B cell (primary cell): ENCODE measurements around the gene TENT4A. TPM values are rescaled to one million over a fixed set of nuclear protein-coding genes. Genes with fewer than 3 reads are reported as not detected.

Experiments used
- ATAC-seq: fragments of 200-7000 bp; cut with Tn5 transposase; one replicate; pipeline ENCODE4 v1.10.0; 2021; ENCODE audit warnings: low read depth, mild to moderate bottlenecking, moderate number of reproducible peaks, moderate library complexity
- CTCF ChIA-PET: fragments of 350-600 bp; sonication (Branson Sonifier 250); formaldehyde crosslinking; loops from one replicate; lab custom pipeline; 2021; ENCODE audit warnings: antibody characterized with exemption, inconsistent platforms; lab: Charles Lee
- POLR2A ChIA-PET: fragments of 350-600 bp; sonication (Branson Sonifier 250); formaldehyde crosslinking; loops from one replicate; lab custom pipeline; 2021; ENCODE audit warnings: antibody characterized with exemption; lab: Charles Lee
- DNase-seq: peaks from one replicate; pipeline ENCODE4 v3.0.0; 2013
- H2AFZ ChIP-seq: 2 replicates; pipeline ENCODE4 v1.6.1; 2012; ENCODE audit warnings: mild to moderate bottlenecking, low read depth, low read length; ENCODE audit not compliant: insufficient read depth, poor library complexity, severe bottlenecking
- H3K27ac ChIP-seq, 2 donors: 1 replicate in 1 of 2; 2 replicates in 1 of 2; pipeline ENCODE4 v1.5.1; 2012 to 2013; ENCODE audit warnings: low read length in 2 of 2, mild to moderate bottlenecking in 2 of 2, moderate library complexity in 1 of 2
- H3K27me3 ChIP-seq, 4 experiments: fragments of 200-600 bp in 1 of 4; sonication (generic) in 1 of 4; replicated peaks in 1 of 4; 1 replicate in 2 of 4; 2 replicates in 2 of 4; pipeline versions ENCODE4 v1.6.1 to v1.7.0; 2013 to 2016; ENCODE audit warnings: low read length in 3 of 4, mild to moderate bottlenecking in 2 of 4, mixed read lengths in 1 of 4, moderate library complexity in 1 of 4; ENCODE audit not compliant: insufficient read depth in 4 of 4, control insufficient read depth in 3 of 4; ENCODE audit errors: control extremely low read depth in 1 of 4
- H3K36me3 ChIP-seq, 2 experiments: replicated peaks in 1 of 2; 1 replicate in 1 of 2; 2 replicates in 1 of 2; pipeline versions ENCODE4 v1.6.1 to v1.7.1; 2013; ENCODE audit warnings: low read length in 1 of 2; ENCODE audit not compliant: insufficient read depth in 2 of 2, control insufficient read depth in 1 of 2; ENCODE audit errors: control extremely low read depth in 1 of 2, extremely low read depth in 1 of 2
- H3K4me1 ChIP-seq, 2 donors: fragments of 200-600 bp in 1 of 2; sonication (generic) in 1 of 2; 1 replicate in 1 of 2; 2 replicates in 1 of 2; pipeline versions ENCODE4 v1.5.1 to v1.6.1; 2013 to 2017; ENCODE audit warnings: low read length in 2 of 2; ENCODE audit not compliant: control insufficient read depth in 2 of 2, insufficient read depth in 2 of 2
- H3K4me2 ChIP-seq: replicated peaks from 2 replicates; pipeline ENCODE3; 2012; ENCODE audit warnings: mild to moderate bottlenecking, low read depth, low read length; ENCODE audit not compliant: poor library complexity, severe bottlenecking
- H3K4me3 ChIP-seq, 5 experiments: fragments of 200-600 bp in 1 of 5; sonication (generic) in 1 of 5; 1 replicate in 3 of 5; 2 replicates in 2 of 5; pipeline versions ENCODE4 v1.5.1 to v1.7.0; 2011 to 2016; ENCODE audit warnings: low read length in 4 of 5, mild to moderate bottlenecking in 4 of 5, low read depth in 2 of 5, control low read depth in 1 of 5, moderate library complexity in 1 of 5; ENCODE audit not compliant: insufficient read depth in 1 of 5; ENCODE audit errors: control extremely low read depth in 1 of 5, extremely low read depth in 1 of 5
- H3K79me2 ChIP-seq: fragments of 200-600 bp; sonication (generic); one replicate; pipeline ENCODE4 v1.6.0; 2016; ENCODE audit warnings: low read length; ENCODE audit not compliant: control insufficient read depth, insufficient read depth
- H3K9ac ChIP-seq: fragments of 200-600 bp; sonication (generic); 2 replicates; pipeline ENCODE4 v1.6.1; 2017; ENCODE audit warnings: mild to moderate bottlenecking, low read length, moderate library complexity
- H3K9me3 ChIP-seq, 3 donors: one replicate each; pipeline versions ENCODE4 v1.6.1 to v1.7.1; 2013; ENCODE audit warnings: low read length in 2 of 3; ENCODE audit not compliant: control insufficient read depth in 2 of 3, insufficient read depth in 1 of 3; ENCODE audit errors: control extremely low read depth in 1 of 3
- H4K20me1 ChIP-seq: 2 replicates; pipeline ENCODE4 v1.6.0; 2012; ENCODE audit warnings: mild to moderate bottlenecking, low read length; ENCODE audit not compliant: insufficient read depth, control insufficient read depth, poor library complexity, severe bottlenecking
- H3K27ac Mint-ChIP-seq: one replicate; pipeline ENCODE4 v1.8.0; 2021; ENCODE audit warnings: mixed read lengths
- H3K27me3 Mint-ChIP-seq: one replicate; pipeline ENCODE4 v1.8.0; 2021; ENCODE audit warnings: mixed read lengths
- H3K4me1 Mint-ChIP-seq: one replicate; pipeline ENCODE4 v1.8.0; 2021; ENCODE audit warnings: mixed read lengths
- H3K4me3 Mint-ChIP-seq: one replicate; pipeline ENCODE4 v1.8.0; 2021; ENCODE audit warnings: mixed read lengths
- H3K9me3 Mint-ChIP-seq: one replicate; pipeline ENCODE4 v1.8.0; 2022; ENCODE audit warnings: mixed read lengths; ENCODE audit not compliant: insufficient read depth
- EZH2 ChIP-seq: IDR thresholded peaks from 2 replicates; pipeline ENCODE4 v1.6.1; 2012; ENCODE audit warnings: borderline replicate concordance, low read depth, mild to moderate bottlenecking, moderate library complexity, low read length; ENCODE audit not compliant: insufficient read depth, poor library complexity, severe bottlenecking
- WGBS: methylation state at CpG from one replicate; pipeline ENCODE4 v1.1.5; 2013; ENCODE audit warnings: missing lambda C conversion rate; ENCODE audit not compliant: insufficient coverage; 5-methylcytosine and 5-hydroxymethylcytosine counted together
- intact Hi-C: fragments of 100-400 bp; cut with micrococcal nuclease; formaldehyde crosslinking; loops from one replicate; pipeline ENCODE4 v1.10.0; 2022
- polyA plus RNA-seq: library from polyadenylated mRNA; depleted of rRNA; stranded (reverse); fragments of >200 nt; gene quantifications from 2 replicates; pipeline ENCODE4 v1.2.3, GENCODE V29; 2012
- total RNA-seq, 2 donors: library from RNA; stranded (reverse); fragments of 120-200 nt in 1 of 2; gene quantifications; 1 replicate in 1 of 2; 2 replicates in 1 of 2; pipeline versions ENCODE4 v1.2.3 to v1.2.4, GENCODE V29; 2013 to 2022
- TF ChIP-seq, protein P1 (sequence below): fragments of 200-600 bp; IDR thresholded peaks from one replicate; pipeline ENCODE4 v1.8.0; 2022; ENCODE audit warnings: antibody characterized with exemption, mild to moderate bottlenecking

TENT4A gene
- total and polyA plus RNA-seq, 2 donors (not counting 1 experiment from before 2014, with no cell fraction given) = 18.5 to 63.6 TPM

DNA sequence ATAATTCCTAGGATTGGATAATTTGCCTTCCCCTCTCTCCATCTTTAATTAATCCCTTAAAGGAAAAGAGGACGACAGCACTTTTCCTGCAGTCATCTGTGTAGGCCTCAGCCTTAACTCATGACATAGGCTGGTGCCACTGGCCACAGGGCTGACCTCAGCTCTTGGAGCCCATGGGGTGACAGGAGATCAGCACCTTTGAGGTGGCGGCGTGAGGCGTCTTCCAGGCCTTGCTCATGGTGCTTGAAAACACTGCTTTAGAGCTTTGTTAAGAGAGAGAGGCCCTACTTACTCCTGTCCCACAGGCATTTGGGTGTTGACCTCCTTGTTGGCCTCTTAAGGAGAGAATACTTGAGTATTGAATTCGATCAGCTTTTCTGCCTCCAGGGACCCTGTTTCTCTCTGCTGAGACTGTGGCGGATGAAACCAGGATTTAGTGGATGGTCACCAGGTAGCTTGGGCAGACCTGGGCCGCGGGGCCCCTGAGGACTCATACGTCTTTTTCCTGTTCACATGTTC is 23.4 kb downstream of the TENT4A start:
- POLR2A ChIA-PET = no interaction called here
- intact Hi-C loops = no loop called here
- no peak for DNase-seq
- Mint-ChIP-seq H3K4me3 (peak overlapping the region; percentile 83), H3K27ac (peak overlapping the region; percentile 92), H3K9me3 (no peaks in the 10 kb centered on the region), H3K27me3 (no peaks in the 10 kb centered on the region), H3K4me1 (peaks cover 57% of the 10 kb centered on the region)
- Histone ChIP-seq H3K36me3 (peaks cover 13 to 26% of the 10 kb centered on the region in 2 experiments), H2AFZ (no peak overlapping the region), H3K4me3 (no peak overlapping the region), H3K79me2 (peaks cover 77% of the 10 kb centered on the region), H3K4me1 (peaks cover 0 to 6% of the 10 kb centered on the region in 2 donors), H3K27ac (peak overlapping the region in 1 of 2 donors; percentile 44), H3K9me3 (no peaks in the 10 kb centered on the region), H3K9ac (no peak overlapping the region), H3K27me3 (no peaks in the 10 kb centered on the region), H4K20me1 (peaks cover 37% of the 10 kb centered on the region), H3K4me2 (no peak overlapping the region)
- WGBS = 81% methylated on average over 8 of the region's 9 CpGs
- CTCF ChIA-PET = interaction anchor here (0.8 to 1.9 kb wide), 2 partner anchors 9 to 18 kb away, joined by 3 to 11 read pairs; no protein-coding TSS in a partner anchor
- TF ChIP-seq EZH2 = no peak
- TF ChIP-seq, protein P1, sequence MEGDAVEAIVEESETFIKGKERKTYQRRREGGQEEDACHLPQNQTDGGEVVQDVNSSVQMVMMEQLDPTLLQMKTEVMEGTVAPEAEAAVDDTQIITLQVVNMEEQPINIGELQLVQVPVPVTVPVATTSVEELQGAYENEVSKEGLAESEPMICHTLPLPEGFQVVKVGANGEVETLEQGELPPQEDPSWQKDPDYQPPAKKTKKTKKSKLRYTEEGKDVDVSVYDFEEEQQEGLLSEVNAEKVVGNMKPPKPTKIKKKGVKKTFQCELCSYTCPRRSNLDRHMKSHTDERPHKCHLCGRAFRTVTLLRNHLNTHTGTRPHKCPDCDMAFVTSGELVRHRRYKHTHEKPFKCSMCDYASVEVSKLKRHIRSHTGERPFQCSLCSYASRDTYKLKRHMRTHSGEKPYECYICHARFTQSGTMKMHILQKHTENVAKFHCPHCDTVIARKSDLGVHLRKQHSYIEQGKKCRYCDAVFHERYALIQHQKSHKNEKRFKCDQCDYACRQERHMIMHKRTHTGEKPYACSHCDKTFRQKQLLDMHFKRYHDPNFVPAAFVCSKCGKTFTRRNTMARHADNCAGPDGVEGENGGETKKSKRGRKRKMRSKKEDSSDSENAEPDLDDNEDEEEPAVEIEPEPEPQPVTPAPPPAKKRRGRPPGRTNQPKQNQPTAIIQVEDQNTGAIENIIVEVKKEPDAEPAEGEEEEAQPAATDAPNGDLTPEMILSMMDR = no peak
- ATAC-seq = no peak

DNA sequence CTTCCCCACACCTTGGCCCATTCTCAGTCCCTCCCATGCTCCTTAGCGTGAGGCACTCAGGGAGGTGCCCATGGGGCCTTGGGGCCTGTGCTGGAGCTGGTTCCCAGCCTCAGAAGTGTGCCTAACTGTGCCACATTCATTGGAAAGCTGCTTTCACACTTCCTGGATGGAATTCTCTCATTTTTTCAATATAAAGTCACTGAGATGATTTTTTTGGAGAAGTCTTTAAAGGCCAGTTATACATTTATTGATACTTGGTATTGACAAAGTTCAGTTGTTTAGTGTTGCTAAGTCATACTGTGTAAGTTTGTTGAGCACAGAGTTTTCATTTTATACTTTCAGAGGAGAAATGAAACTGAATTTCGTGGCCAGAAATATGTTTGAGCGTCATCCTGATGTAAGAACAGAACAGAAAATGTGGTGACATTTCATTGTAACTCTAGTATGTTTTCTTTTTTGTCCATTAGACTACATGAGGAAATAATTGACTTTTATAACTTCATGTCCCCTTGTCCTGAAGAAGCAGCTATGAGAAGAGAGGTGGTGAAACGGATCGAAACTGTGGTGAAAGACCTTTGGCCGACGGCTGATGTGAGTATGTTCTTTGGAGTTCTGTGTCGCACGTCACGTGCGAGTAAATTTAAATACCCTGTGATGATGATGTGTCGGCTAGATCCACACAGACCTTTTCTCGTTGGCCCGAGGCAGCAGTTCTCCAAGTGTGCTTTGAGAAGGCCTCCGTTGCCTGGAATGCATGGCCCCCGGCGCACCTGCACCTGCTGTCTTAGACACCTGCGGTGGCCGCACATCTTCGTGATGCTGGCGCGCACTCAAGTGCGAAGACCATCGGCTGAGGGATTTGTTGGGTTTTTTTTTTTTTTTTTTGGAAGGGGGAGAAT is 24.1 kb downstream of the TENT4A start:
- CTCF ChIA-PET = interaction anchor here (0.8 to 1.9 kb wide), 2 partner anchors 8 to 19 kb away, joined by 3 to 11 read pairs; no protein-coding TSS in a partner anchor
- Histone ChIP-seq H3K4me3 (no peak overlapping the region), H4K20me1 (peaks cover 37% of the 10 kb centered on the region), H3K27ac (peak overlapping the region in 1 of 2 donors; percentile 44), H3K4me1 (peaks cover 0 to 6% of the 10 kb centered on the region in 2 donors), H3K4me2 (no peak overlapping the region), H3K27me3 (no peaks in the 10 kb centered on the region), H3K36me3 (peaks cover 13 to 31% of the 10 kb centered on the region in 2 experiments), H2AFZ (no peak overlapping the region), H3K9ac (no peak overlapping the region), H3K9me3 (no peaks in the 10 kb centered on the region), H3K79me2 (peaks cover 69% of the 10 kb centered on the region)
- Mint-ChIP-seq H3K9me3 (no peaks in the 10 kb centered on the region), H3K4me3 (peak overlapping the region; percentile 83), H3K4me1 (peaks cover 50% of the 10 kb centered on the region), H3K27me3 (no peaks in the 10 kb centered on the region), H3K27ac (peak overlapping the region; percentile 92)
- DNase-seq (peak; percentile 53), ATAC-seq (peak; percentile 63)
- intact Hi-C loops = no loop called here
- TF ChIP-seq, protein P1 = no peak
- no peak for TF ChIP-seq EZH2
- POLR2A ChIA-PET = no interaction called here
- 85% methylated on average over 17 of the region's 24 CpGs for WGBS
